ENCODE results near the gene MSRB3.

The MSRB3 gene

DNA sequence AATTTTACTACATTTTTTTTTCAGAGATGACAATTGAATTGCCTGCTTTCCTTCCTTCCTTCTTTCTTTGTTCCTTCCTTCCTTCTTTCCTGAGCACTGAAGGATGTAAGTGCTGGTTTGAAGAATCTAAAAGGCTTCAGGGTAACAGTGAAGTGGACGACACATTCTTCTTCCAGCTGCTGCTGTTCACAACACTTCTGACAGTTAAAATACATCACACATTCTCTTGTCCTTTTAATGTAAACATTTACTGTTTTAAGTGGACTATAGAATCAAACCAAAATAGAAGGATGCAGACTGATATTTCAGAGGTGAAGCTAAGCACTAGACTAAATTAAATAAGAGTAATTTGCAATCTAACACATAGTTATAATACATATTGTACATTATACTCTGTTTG, 151.5 kb downstream of the MSRB3 start:
- Histone ChIP-seq H3K4me1 (ENCODE audit: control insufficient read depth, insufficient read depth, low read length) (peaks cover 12% of the 10 kb centered on the region), H3K9ac (ENCODE audit: low read depth, low read length) (no peak overlapping the region), H3K4me3 (ENCODE audit: low read depth, low read length) (no peak overlapping the region), H3K36me3 (ENCODE audit: control insufficient read depth, insufficient read depth, low read length) (no peaks in the 10 kb centered on the region), H3K27me3 (ENCODE audit: control insufficient read depth, insufficient read depth, low read length) (no peaks in the 10 kb centered on the region), H3K27ac (ENCODE audit: low read depth, low read length) (no peak overlapping the region), H3K9me3 (ENCODE audit: control insufficient read depth, insufficient read depth, low read length) (no peaks in the 10 kb centered on the region)

- H3K36me3 ChIP-seq (ENCODE audit: control insufficient read depth, insufficient read depth, low read length), result no peaks in the 10 kb centered on the region
- no peaks in the 10 kb centered on the region for H3K9me3 ChIP-seq (ENCODE audit: control insufficient read depth, insufficient read depth, low read length)
- H3K9ac ChIP-seq (ENCODE audit: low read depth, low read length), result no peak overlapping the region
- H3K27me3 ChIP-seq (ENCODE audit: control insufficient read depth, insufficient read depth, low read length), result no peaks in the 10 kb centered on the region
- H3K4me3 ChIP-seq (ENCODE audit: low read depth, low read length), result no peak overlapping the region
- H3K4me1 ChIP-seq (ENCODE audit: control insufficient read depth, insufficient read depth, low read length), result peaks cover 12% of the 10 kb centered on the region
- H3K27ac ChIP-seq (ENCODE audit: low read depth, low read length), result no peak overlapping the region
These were observed 152.3 kb downstream of the MSRB3 start for GRCh38 chr12:65430571-65431306.

- Histone ChIP-seq H3K9me3 (ENCODE audit: control insufficient read depth, insufficient read depth, low read length) (no peaks in the 10 kb centered on the region), H3K9ac (ENCODE audit: low read depth, low read length) (no peak overlapping the region), H3K36me3 (ENCODE audit: control insufficient read depth, insufficient read depth, low read length) (no peaks in the 10 kb centered on the region), H3K27ac (ENCODE audit: low read depth, low read length) (no peak overlapping the region), H3K27me3 (ENCODE audit: control insufficient read depth, insufficient read depth, low read length) (no peaks in the 10 kb centered on the region), H3K4me1 (ENCODE audit: control insufficient read depth, insufficient read depth, low read length) (peaks cover 2% of the 10 kb centered on the region), H3K4me3 (ENCODE audit: low read depth, low read length) (no peak overlapping the region)
These were observed 153.6 kb downstream of the MSRB3 start for GRCh38 chr12:65432114-65432513.

- H3K4me3 ChIP-seq (ENCODE audit: low read depth, low read length), result no peak overlapping the region
These were observed 154.2 kb downstream of the MSRB3 start for GRCh38 chr12:65432651-65433050.

DNA sequence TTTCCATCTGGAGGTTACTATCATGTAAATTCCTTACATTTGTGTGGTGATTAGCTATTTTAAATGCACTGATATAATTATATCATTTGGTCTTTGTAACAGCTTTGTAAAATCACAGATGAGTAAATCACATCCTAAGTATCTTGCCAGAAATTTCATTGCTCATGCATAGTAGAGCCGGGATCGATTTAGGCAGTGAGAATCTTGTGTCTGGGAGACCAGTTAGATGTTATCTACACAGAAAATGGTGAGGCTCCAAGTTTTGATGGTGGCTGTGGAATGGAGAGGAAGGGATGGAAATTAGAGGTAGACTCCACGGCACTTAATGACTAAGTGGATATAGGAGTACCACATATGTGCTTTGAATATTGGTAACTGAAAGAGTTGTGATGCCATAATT, 156.3 kb downstream of the MSRB3 start:
- no peak overlapping the region for H3K9ac ChIP-seq (ENCODE audit: low read depth, low read length)
- H3K36me3 ChIP-seq (ENCODE audit: control insufficient read depth, insufficient read depth, low read length), result no peaks in the 10 kb centered on the region
- H3K27me3 ChIP-seq (ENCODE audit: control insufficient read depth, insufficient read depth, low read length), result no peaks in the 10 kb centered on the region
- no peak overlapping the region for H3K27ac ChIP-seq (ENCODE audit: low read depth, low read length)
- H3K4me3 ChIP-seq (ENCODE audit: low read depth, low read length), result no peak overlapping the region
- no peaks in the 10 kb centered on the region for H3K9me3 ChIP-seq (ENCODE audit: control insufficient read depth, insufficient read depth, low read length)
- H3K4me1 ChIP-seq (ENCODE audit: control insufficient read depth, insufficient read depth, low read length), result no peaks in the 10 kb centered on the region; the same call in 1 of the 2 replicates

More at GRCh38 chr12:65432651-65433050, 154.2 kb downstream of the MSRB3 start:
- Histone ChIP-seq H3K27me3 (ENCODE audit: control insufficient read depth, insufficient read depth, low read length) (no peaks in the 10 kb centered on the region), H3K36me3 (ENCODE audit: control insufficient read depth, insufficient read depth, low read length) (no peaks in the 10 kb centered on the region), H3K27ac (ENCODE audit: low read depth, low read length) (no peak overlapping the region), H3K9me3 (ENCODE audit: control insufficient read depth, insufficient read depth, low read length) (no peaks in the 10 kb centered on the region), H3K9ac (ENCODE audit: low read depth, low read length) (no peak overlapping the region), H3K4me1 (ENCODE audit: control insufficient read depth, insufficient read depth, low read length) (no peaks in the 10 kb centered on the region; the same call in 1 of the 2 replicates)

GRCh38 chr12:65443038-65443437, 164.6 kb downstream of the MSRB3 start:
- Histone ChIP-seq H3K4me3 (ENCODE audit: low read depth, low read length) (no peak overlapping the region), H3K4me1 (ENCODE audit: control insufficient read depth, insufficient read depth, low read length) (no peaks in the 10 kb centered on the region), H3K9me3 (ENCODE audit: control insufficient read depth, insufficient read depth, low read length) (no peaks in the 10 kb centered on the region), H3K27me3 (ENCODE audit: control insufficient read depth, insufficient read depth, low read length) (no peaks in the 10 kb centered on the region), H3K27ac (ENCODE audit: low read depth, low read length) (no peak overlapping the region), H3K9ac (ENCODE audit: low read depth, low read length) (no peak overlapping the region), H3K36me3 (ENCODE audit: control insufficient read depth, insufficient read depth, low read length) (no peaks in the 10 kb centered on the region)

DNA sequence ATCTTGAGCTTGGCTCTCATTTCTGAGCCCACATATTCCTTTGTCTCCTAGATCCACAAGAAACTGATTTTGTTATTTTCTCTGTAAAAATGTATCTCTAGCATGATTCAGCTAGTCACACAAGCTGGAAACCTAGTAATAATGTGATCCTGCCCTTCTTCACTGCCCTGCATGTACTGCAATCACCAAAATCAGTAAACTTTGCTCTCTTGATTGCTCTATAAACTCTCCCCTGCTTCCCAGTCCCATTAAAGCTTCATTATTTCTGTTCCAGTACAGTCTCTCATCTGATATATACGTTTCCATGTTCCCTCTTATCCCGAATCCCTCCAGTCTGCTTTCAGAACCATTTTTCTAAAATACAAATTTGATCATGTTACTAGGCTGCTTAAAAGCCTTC, 166.5 kb downstream of the MSRB3 start:
- Histone ChIP-seq H3K27me3 (ENCODE audit: control insufficient read depth, insufficient read depth, low read length) (no peaks in the 10 kb centered on the region), H3K4me3 (ENCODE audit: low read depth, low read length) (no peak overlapping the region), H3K36me3 (ENCODE audit: control insufficient read depth, insufficient read depth, low read length) (no peaks in the 10 kb centered on the region), H3K27ac (ENCODE audit: low read depth, low read length) (no peak overlapping the region), H3K9ac (ENCODE audit: low read depth, low read length) (no peak overlapping the region), H3K9me3 (ENCODE audit: control insufficient read depth, insufficient read depth, low read length) (no peaks in the 10 kb centered on the region), H3K4me1 (ENCODE audit: control insufficient read depth, insufficient read depth, low read length) (no peaks in the 10 kb centered on the region)

- no peaks in the 10 kb centered on the region for H3K27me3 ChIP-seq (ENCODE audit: control insufficient read depth, insufficient read depth, low read length)
- H3K36me3 ChIP-seq (ENCODE audit: control insufficient read depth, insufficient read depth, low read length), result no peaks in the 10 kb centered on the region
- H3K9me3 ChIP-seq (ENCODE audit: control insufficient read depth, insufficient read depth, low read length), result no peaks in the 10 kb centered on the region
- H3K4me3 ChIP-seq (ENCODE audit: low read depth, low read length), result no peak overlapping the region
- no peak overlapping the region for H3K27ac ChIP-seq (ENCODE audit: low read depth, low read length)
- H3K4me1 ChIP-seq (ENCODE audit: control insufficient read depth, insufficient read depth, low read length), result no peaks in the 10 kb centered on the region
- H3K9ac ChIP-seq (ENCODE audit: low read depth, low read length), result no peak overlapping the region
These were observed 168.4 kb downstream of the MSRB3 start for GRCh38 chr12:65446901-65447300.

GRCh38 chr12:65449400-65449799, 170.9 kb downstream of the MSRB3 start:
- Histone ChIP-seq H3K9me3 (ENCODE audit: control insufficient read depth, insufficient read depth, low read length) (no peaks in the 10 kb centered on the region), H3K27ac (ENCODE audit: low read depth, low read length) (no peak overlapping the region), H3K4me1 (ENCODE audit: control insufficient read depth, insufficient read depth, low read length) (no peaks in the 10 kb centered on the region), H3K4me3 (ENCODE audit: low read depth, low read length) (no peak overlapping the region), H3K27me3 (ENCODE audit: control insufficient read depth, insufficient read depth, low read length) (no peaks in the 10 kb centered on the region), H3K9ac (ENCODE audit: low read depth, low read length) (no peak overlapping the region), H3K36me3 (ENCODE audit: control insufficient read depth, insufficient read depth, low read length) (no peaks in the 10 kb centered on the region)

GRCh38 chr12:65450625-65451024, 172.1 kb downstream of the MSRB3 start:
- H3K9ac ChIP-seq (ENCODE audit: low read depth, low read length), result no peak overlapping the region
- no peak overlapping the region for H3K27ac ChIP-seq (ENCODE audit: low read depth, low read length)
- H3K36me3 ChIP-seq (ENCODE audit: control insufficient read depth, insufficient read depth, low read length), result no peaks in the 10 kb centered on the region
- no peaks in the 10 kb centered on the region for H3K9me3 ChIP-seq (ENCODE audit: control insufficient read depth, insufficient read depth, low read length)
- no peaks in the 10 kb centered on the region for H3K4me1 ChIP-seq (ENCODE audit: control insufficient read depth, insufficient read depth, low read length)
- no peak overlapping the region for H3K4me3 ChIP-seq (ENCODE audit: low read depth, low read length)
- no peaks in the 10 kb centered on the region for H3K27me3 ChIP-seq (ENCODE audit: control insufficient read depth, insufficient read depth, low read length)

DNA sequence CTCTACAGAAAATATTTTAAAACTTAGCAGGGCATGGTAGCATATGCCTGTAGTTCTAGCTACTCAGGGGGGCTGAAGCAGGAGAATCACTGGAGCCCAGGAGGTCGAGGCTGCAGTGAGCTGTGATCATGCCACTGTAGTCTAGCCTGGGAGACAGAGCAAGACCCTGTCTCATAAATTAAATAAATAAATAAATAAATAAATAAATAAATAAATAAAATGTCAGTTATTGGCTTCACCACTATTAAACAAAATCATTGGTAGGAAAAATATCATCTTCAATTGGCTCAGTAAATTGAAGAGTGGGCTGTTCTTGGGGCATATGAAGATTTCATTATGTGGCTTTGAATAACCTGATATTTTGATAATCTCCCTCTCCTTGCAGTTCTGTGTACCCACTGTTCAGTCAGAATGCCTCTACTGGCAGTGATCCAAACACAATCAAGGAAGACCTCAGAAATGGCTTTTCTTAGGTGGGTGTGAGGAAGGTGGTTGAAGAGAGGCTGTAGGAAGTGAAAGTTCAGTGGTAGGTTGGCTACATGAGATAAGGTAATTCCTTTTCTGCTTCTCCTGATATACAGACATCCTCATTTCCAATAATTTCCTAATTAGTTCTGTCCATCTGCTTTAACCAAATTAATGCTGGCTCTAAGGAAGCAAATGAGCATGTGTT, 175.8 kb downstream of the MSRB3 start:
- no peaks in the 10 kb centered on the region for H3K36me3 ChIP-seq (ENCODE audit: control insufficient read depth, insufficient read depth, low read length)
- H3K9ac ChIP-seq (ENCODE audit: low read depth, low read length), result no peak overlapping the region
- H3K4me1 ChIP-seq (ENCODE audit: control insufficient read depth, insufficient read depth, low read length), result no peaks in the 10 kb centered on the region
- no peak overlapping the region for H3K4me3 ChIP-seq (ENCODE audit: low read depth, low read length)
- H3K27me3 ChIP-seq (ENCODE audit: control insufficient read depth, insufficient read depth, low read length), result no peaks in the 10 kb centered on the region
- no peak overlapping the region for H3K27ac ChIP-seq (ENCODE audit: low read depth, low read length)
- H3K9me3 ChIP-seq (ENCODE audit: control insufficient read depth, insufficient read depth, low read length), result no peaks in the 10 kb centered on the region

All from HUES48 (cell line).